ENCODE measurements around the gene TMF1. TPM values are rescaled to one million over a fixed set of nuclear protein-coding genes. Genes with fewer than 3 reads are reported as not detected.

The TMF1 gene
- total and polyA plus RNA-seq, 10 of the 15 experiments (the other 5 are each of a cell fraction or from before 2014, with no cell fraction given), result 7.1 to 24.5 (median 18.6) TPM

DNA sequence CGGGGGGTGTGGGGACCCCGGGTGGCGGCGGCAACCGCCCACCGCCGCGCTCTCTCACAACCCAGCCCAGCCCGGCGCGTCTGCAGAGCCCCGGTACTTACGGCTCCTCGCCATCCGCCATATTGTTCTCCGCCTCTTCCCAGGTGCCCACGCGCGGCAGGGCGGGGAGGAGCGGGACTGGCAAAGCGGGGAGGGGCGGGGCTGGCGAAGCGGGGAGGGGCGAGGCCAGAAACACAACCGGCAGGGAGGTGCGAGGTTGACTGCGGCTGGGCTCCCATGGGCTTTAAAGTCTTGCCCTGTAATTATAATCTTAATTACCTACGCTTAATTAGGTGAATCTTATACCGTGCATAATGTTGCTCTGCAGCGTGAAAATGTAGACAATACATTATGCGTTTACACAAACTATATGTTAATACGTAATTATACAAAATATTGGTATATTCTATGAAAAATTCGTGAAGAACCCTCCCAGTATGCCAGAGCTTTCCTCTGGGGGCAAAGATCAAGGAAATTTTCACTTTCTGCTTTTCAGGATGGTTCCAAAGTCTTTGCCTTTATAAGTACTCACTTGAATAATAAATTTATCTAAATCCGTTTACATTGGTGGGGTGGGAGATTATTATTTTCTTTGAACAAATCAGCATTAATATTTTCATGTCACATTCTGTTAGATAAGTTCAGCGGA is 28.2 kb upstream of the TMF1 start, which contains the start of gene UBA3 (continued):
- no peak for TF ChIP-seq ESRRA (IDR thresholded peaks at IDR 0.05; ENCODE audit: low read length)
- TF ChIP-seq MAX (IDR thresholded peaks at IDR 0.05; ENCODE audit: low read depth, low read length), result no peak; the same call in 1 of the 2 replicates
- 0 out of 2 replicates have a peak, but pooled peaks have one; percentile 22 for TF ChIP-seq ZNF687 (IDR thresholded peaks at IDR 0.05)
- TF ChIP-seq RFX5 (IDR thresholded peaks at IDR 0.05; ENCODE audit: low read depth, low read length), result no peak
- TF ChIP-seq SRF (IDR thresholded peaks at IDR 0.05; ENCODE audit: low read depth in 2 of 2, low read length in 2 of 2), result no peak
- 0 out of 2 replicates have a peak, but pooled peaks have one; percentile 59 for TF ChIP-seq CBFB (IDR thresholded peaks at IDR 0.05; ENCODE audit: low read depth)
- TF ChIP-seq, protein P1, sequence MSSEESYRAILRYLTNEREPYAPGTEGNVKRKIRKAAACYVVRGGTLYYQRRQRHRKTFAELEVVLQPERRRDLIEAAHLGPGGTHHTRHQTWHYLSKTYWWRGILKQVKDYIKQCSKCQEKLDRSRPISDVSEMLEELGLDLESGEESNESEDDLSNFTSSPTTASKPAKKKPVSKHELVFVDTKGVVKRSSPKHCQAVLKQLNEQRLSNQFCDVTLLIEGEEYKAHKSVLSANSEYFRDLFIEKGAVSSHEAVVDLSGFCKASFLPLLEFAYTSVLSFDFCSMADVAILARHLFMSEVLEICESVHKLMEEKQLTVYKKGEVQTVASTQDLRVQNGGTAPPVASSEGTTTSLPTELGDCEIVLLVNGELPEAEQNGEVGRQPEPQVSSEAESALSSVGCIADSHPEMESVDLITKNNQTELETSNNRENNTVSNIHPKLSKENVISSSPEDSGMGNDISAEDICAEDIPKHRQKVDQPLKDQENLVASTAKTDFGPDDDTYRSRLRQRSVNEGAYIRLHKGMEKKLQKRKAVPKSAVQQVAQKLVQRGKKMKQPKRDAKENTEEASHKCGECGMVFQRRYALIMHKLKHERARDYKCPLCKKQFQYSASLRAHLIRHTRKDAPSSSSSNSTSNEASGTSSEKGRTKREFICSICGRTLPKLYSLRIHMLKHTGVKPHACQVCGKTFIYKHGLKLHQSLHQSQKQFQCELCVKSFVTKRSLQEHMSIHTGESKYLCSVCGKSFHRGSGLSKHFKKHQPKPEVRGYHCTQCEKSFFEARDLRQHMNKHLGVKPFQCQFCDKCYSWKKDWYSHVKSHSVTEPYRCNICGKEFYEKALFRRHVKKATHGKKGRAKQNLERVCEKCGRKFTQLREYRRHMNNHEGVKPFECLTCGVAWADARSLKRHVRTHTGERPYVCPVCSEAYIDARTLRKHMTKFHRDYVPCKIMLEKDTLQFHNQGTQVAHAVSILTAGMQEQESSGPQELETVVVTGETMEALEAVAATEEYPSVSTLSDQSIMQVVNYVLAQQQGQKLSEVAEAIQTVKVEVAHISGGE (CRISPR knock-in tag; IDR thresholded peaks at IDR 0.05), result no peak
- TF ChIP-seq MTA2 (IDR thresholded peaks at IDR 0.05; ENCODE audit: low read depth), result peak; percentile 85
- TF ChIP-seq, protein P2, sequence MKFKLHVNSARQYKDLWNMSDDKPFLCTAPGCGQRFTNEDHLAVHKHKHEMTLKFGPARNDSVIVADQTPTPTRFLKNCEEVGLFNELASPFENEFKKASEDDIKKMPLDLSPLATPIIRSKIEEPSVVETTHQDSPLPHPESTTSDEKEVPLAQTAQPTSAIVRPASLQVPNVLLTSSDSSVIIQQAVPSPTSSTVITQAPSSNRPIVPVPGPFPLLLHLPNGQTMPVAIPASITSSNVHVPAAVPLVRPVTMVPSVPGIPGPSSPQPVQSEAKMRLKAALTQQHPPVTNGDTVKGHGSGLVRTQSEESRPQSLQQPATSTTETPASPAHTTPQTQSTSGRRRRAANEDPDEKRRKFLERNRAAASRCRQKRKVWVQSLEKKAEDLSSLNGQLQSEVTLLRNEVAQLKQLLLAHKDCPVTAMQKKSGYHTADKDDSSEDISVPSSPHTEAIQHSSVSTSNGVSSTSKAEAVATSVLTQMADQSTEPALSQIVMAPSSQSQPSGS (IDR thresholded peaks at IDR 0.05; ENCODE audit: low read length), result no peak
- peak; percentile 66 for TF ChIP-seq POLR2AphosphoS5 (IDR thresholded peaks at IDR 0.05; ENCODE audit: low read length)

Measured in GM12878 (cell line).